Measurements from ENCODE around the gene ANO9.

ANO9 gene

GRCh38 chr11:441418-442274, at the start of gene ANO9:
ANO9 (minus strand) TSS chr11:442011; CDS start chr11:441926, 85 bp downstream.
- Histone ChIP-seq H3K36me3 (ENCODE audit: control insufficient read depth, insufficient read depth, low read length) (no peaks in the 10 kb centered on the region), H3K4me3 (ENCODE audit: low read depth, low read length) (peak within 1 kb of the TSS; percentile 30), H3K9me3 (ENCODE audit: control insufficient read depth, insufficient read depth, low read length) (no peaks in the 10 kb centered on the region), H3K4me1 (ENCODE audit: control insufficient read depth, insufficient read depth, low read length) (no peaks in the 10 kb centered on the region), H3K9ac (ENCODE audit: low read depth, low read length) (peak within 1 kb of the TSS; percentile 54), H3K27me3 (ENCODE audit: control insufficient read depth, insufficient read depth, low read length) (no peaks in the 10 kb centered on the region)

GRCh38 chr11:491358-491757, 49.5 kb upstream of the ANO9 start:
- Histone ChIP-seq H3K27me3 (ENCODE audit: control insufficient read depth, insufficient read depth, low read length) (no peaks in the 10 kb centered on the region), H3K4me1 (ENCODE audit: control insufficient read depth, insufficient read depth, low read length) (no peaks in the 10 kb centered on the region), H3K9me3 (ENCODE audit: control insufficient read depth, insufficient read depth, low read length) (no peaks in the 10 kb centered on the region), H3K36me3 (ENCODE audit: control insufficient read depth, insufficient read depth, low read length) (peaks cover 55% of the 10 kb centered on the region), H3K9ac (ENCODE audit: low read depth, low read length) (no peak overlapping the region), H3K4me3 (ENCODE audit: low read depth, low read length) (no peak overlapping the region)

GRCh38 chr11:490930-491260, 49.1 kb upstream of the ANO9 start:
- Histone ChIP-seq H3K36me3 (ENCODE audit: control insufficient read depth, insufficient read depth, low read length) (peaks cover 55% of the 10 kb centered on the region), H3K9ac (ENCODE audit: low read depth, low read length) (no peak overlapping the region), H3K27me3 (ENCODE audit: control insufficient read depth, insufficient read depth, low read length) (no peaks in the 10 kb centered on the region), H3K4me3 (ENCODE audit: low read depth, low read length) (no peak overlapping the region), H3K4me1 (ENCODE audit: control insufficient read depth, insufficient read depth, low read length) (no peaks in the 10 kb centered on the region), H3K9me3 (ENCODE audit: control insufficient read depth, insufficient read depth, low read length) (no peaks in the 10 kb centered on the region)

- H3K9ac ChIP-seq (ENCODE audit: low read depth, low read length): no peak overlapping the region
- no peaks in the 10 kb centered on the region for H3K4me1 ChIP-seq (ENCODE audit: control insufficient read depth, insufficient read depth, low read length)
- H3K36me3 ChIP-seq (ENCODE audit: control insufficient read depth, insufficient read depth, low read length): peaks cover 51% of the 10 kb centered on the region
- no peaks in the 10 kb centered on the region for H3K27me3 ChIP-seq (ENCODE audit: control insufficient read depth, insufficient read depth, low read length)
- H3K9me3 ChIP-seq (ENCODE audit: control insufficient read depth, insufficient read depth, low read length): no peaks in the 10 kb centered on the region
- no peak overlapping the region for H3K4me3 ChIP-seq (ENCODE audit: low read depth, low read length)
Observed at GRCh38 chr11:490186-490929, 48.5 kb upstream of the ANO9 start.

GRCh38 chr11:489610-490185, 47.9 kb upstream of the ANO9 start:
- Histone ChIP-seq H3K4me3 (ENCODE audit: low read depth, low read length) (no peak overlapping the region), H3K36me3 (ENCODE audit: control insufficient read depth, insufficient read depth, low read length) (peaks cover 45% of the 10 kb centered on the region), H3K4me1 (ENCODE audit: control insufficient read depth, insufficient read depth, low read length) (no peaks in the 10 kb centered on the region)

GRCh38 chr11:488992-489391, 47.2 kb upstream of the ANO9 start:
- H3K36me3 ChIP-seq (ENCODE audit: control insufficient read depth, insufficient read depth, low read length): peaks cover 40% of the 10 kb centered on the region
- no peaks in the 10 kb centered on the region for H3K4me1 ChIP-seq (ENCODE audit: control insufficient read depth, insufficient read depth, low read length)
- H3K4me3 ChIP-seq (ENCODE audit: low read depth, low read length): no peak overlapping the region
- no peaks in the 10 kb centered on the region for H3K27me3 ChIP-seq (ENCODE audit: control insufficient read depth, insufficient read depth, low read length)
- no peaks in the 10 kb centered on the region for H3K9me3 ChIP-seq (ENCODE audit: control insufficient read depth, insufficient read depth, low read length)
- no peak overlapping the region for H3K9ac ChIP-seq (ENCODE audit: low read depth, low read length)

More at GRCh38 chr11:489610-490185, 47.9 kb upstream of the ANO9 start:
- Histone ChIP-seq H3K9me3 (ENCODE audit: control insufficient read depth, insufficient read depth, low read length) (no peaks in the 10 kb centered on the region), H3K27me3 (ENCODE audit: control insufficient read depth, insufficient read depth, low read length) (no peaks in the 10 kb centered on the region), H3K9ac (ENCODE audit: low read depth, low read length) (no peak overlapping the region)

GRCh38 chr11:488579-488978, 46.8 kb upstream of the ANO9 start:
- H3K4me1 ChIP-seq (ENCODE audit: control insufficient read depth, insufficient read depth, low read length): no peaks in the 10 kb centered on the region
- H3K4me3 ChIP-seq (ENCODE audit: low read depth, low read length): no peak overlapping the region
- no peak overlapping the region for H3K9ac ChIP-seq (ENCODE audit: low read depth, low read length)
- no peaks in the 10 kb centered on the region for H3K27me3 ChIP-seq (ENCODE audit: control insufficient read depth, insufficient read depth, low read length)
- no peaks in the 10 kb centered on the region for H3K9me3 ChIP-seq (ENCODE audit: control insufficient read depth, insufficient read depth, low read length)
- H3K36me3 ChIP-seq (ENCODE audit: control insufficient read depth, insufficient read depth, low read length): peaks cover 39% of the 10 kb centered on the region

- Histone ChIP-seq H3K36me3 (ENCODE audit: control insufficient read depth, insufficient read depth, low read length) (peaks cover 38% of the 10 kb centered on the region), H3K9ac (ENCODE audit: low read depth, low read length) (no peak overlapping the region), H3K4me1 (ENCODE audit: control insufficient read depth, insufficient read depth, low read length) (no peaks in the 10 kb centered on the region), H3K9me3 (ENCODE audit: control insufficient read depth, insufficient read depth, low read length) (no peaks in the 10 kb centered on the region), H3K4me3 (ENCODE audit: low read depth, low read length) (no peak overlapping the region), H3K27me3 (ENCODE audit: control insufficient read depth, insufficient read depth, low read length) (no peaks in the 10 kb centered on the region)
Observed at GRCh38 chr11:488062-488461, 46.3 kb upstream of the ANO9 start.

GRCh38 chr11:487571-488021, 45.8 kb upstream of the ANO9 start:
- Histone ChIP-seq H3K9ac (ENCODE audit: low read depth, low read length) (no peak overlapping the region), H3K9me3 (ENCODE audit: control insufficient read depth, insufficient read depth, low read length) (no peaks in the 10 kb centered on the region), H3K27me3 (ENCODE audit: control insufficient read depth, insufficient read depth, low read length) (no peaks in the 10 kb centered on the region), H3K4me1 (ENCODE audit: control insufficient read depth, insufficient read depth, low read length) (no peaks in the 10 kb centered on the region), H3K4me3 (ENCODE audit: low read depth, low read length) (no peak overlapping the region), H3K36me3 (ENCODE audit: control insufficient read depth, insufficient read depth, low read length) (peaks cover 33% of the 10 kb centered on the region)

- Histone ChIP-seq H3K4me1 (ENCODE audit: control insufficient read depth, insufficient read depth, low read length) (no peaks in the 10 kb centered on the region), H3K27me3 (ENCODE audit: control insufficient read depth, insufficient read depth, low read length) (no peaks in the 10 kb centered on the region), H3K4me3 (ENCODE audit: low read depth, low read length) (no peak overlapping the region), H3K9me3 (ENCODE audit: control insufficient read depth, insufficient read depth, low read length) (no peaks in the 10 kb centered on the region), H3K36me3 (ENCODE audit: control insufficient read depth, insufficient read depth, low read length) (peaks cover 29% of the 10 kb centered on the region), H3K9ac (ENCODE audit: low read depth, low read length) (no peak overlapping the region)
Observed at GRCh38 chr11:486189-486588, 44.4 kb upstream of the ANO9 start.

- H3K9me3 ChIP-seq (ENCODE audit: control insufficient read depth, insufficient read depth, low read length): no peaks in the 10 kb centered on the region
- no peak overlapping the region for H3K9ac ChIP-seq (ENCODE audit: low read depth, low read length)
- no peaks in the 10 kb centered on the region for H3K4me1 ChIP-seq (ENCODE audit: control insufficient read depth, insufficient read depth, low read length)
- H3K27me3 ChIP-seq (ENCODE audit: control insufficient read depth, insufficient read depth, low read length): no peaks in the 10 kb centered on the region
- no peak overlapping the region for H3K4me3 ChIP-seq (ENCODE audit: low read depth, low read length)
- peaks cover 14% of the 10 kb centered on the region for H3K36me3 ChIP-seq (ENCODE audit: control insufficient read depth, insufficient read depth, low read length)
Observed at GRCh38 chr11:484616-485015, 42.8 kb upstream of the ANO9 start.
